HCT116 (cell line): ENCODE data around the gene MYBL2. TPM values are rescaled to one million over a fixed set of nuclear protein-coding genes. Genes with fewer than 3 reads are reported as not detected.

Experiments used
- ATAC-seq: fragments of 200-7000 bp; cut with Tn5 transposase; 2 replicates; pipeline ENCODE4 v1.9.1; 2020; ENCODE audit warnings: mild to moderate bottlenecking, moderate library complexity
- BruUV-seq: library from RNA; stranded (reverse); fragments of 400-500 nt; replicated peaks from 2 replicates; lab custom pipeline; 2021; lab: Mats Ljungman, UMichigan
- CTCF ChIA-PET: fragments of 300-600 bp; sonication (Branson Sonifier 250); formaldehyde crosslinking; loops from one replicate; lab custom pipeline; 2021; ENCODE audit warnings: antibody characterized with exemption; lab: Charles Lee
- POLR2A ChIA-PET: fragments of 300-600, 350-600 bp; sonication (Branson Sonifier 250); formaldehyde crosslinking; loops from one replicate; lab custom pipeline; 2021; ENCODE audit warnings: antibody characterized with exemption; lab: Charles Lee
- RAD21 ChIA-PET, 2 experiments: fragments of 300-600 bp; sonication (Branson Sonifier 250); formaldehyde crosslinking; loops; one replicate each; lab custom pipeline; 2023; ENCODE audit warnings: low total read pairs in 2 of 2; ENCODE audit not compliant: uncharacterized antibody in 2 of 2, unreplicated experiment in 2 of 2, low non-redundant PET in 1 of 2; lab: Charles Lee
- DNase-seq: peaks from one replicate; pipeline ENCODE4 v3.0.0-alpha.2; 2010; ENCODE audit warnings: low read depth, low spot score
- H2AFZ ChIP-seq: fragments of 200-600 bp; shearing (Covaris generic), sonication (generic); 2 replicates; pipeline ENCODE4 v1.6.1; 2017; ENCODE audit warnings: low read depth, mixed run types, mixed read lengths, antibody characterized with exemption, low read length; ENCODE audit not compliant: poor library complexity, severe bottlenecking
- H3K27ac ChIP-seq: 2 replicates; pipeline ENCODE4 v1.5.1; 2012; ENCODE audit warnings: low read depth, low read length
- H3K27me3 ChIP-seq: fragments of 200-600 bp; sonication (generic); 2 replicates; pipeline ENCODE4 v1.6.1; 2016; ENCODE audit warnings: mixed run types, low read length, mixed read lengths; ENCODE audit not compliant: insufficient read depth
- H3K36me3 ChIP-seq, 2 experiments: fragments of 200-500 bp in 1 of 2; fragments of 200-600 bp in 1 of 2; sonication (Bioruptor generic) in 1 of 2; sonication (generic) in 1 of 2; 2 replicates each; pipeline versions ENCODE4 v1.5.1 to v1.6.1; 2014 to 2016; ENCODE audit warnings: low read length in 2 of 2, inconsistent platforms in 1 of 2, mixed read lengths in 1 of 2, mixed run types in 1 of 2; ENCODE audit not compliant: insufficient read depth in 2 of 2, control insufficient read depth in 1 of 2
- H3K4me1 ChIP-seq, 2 experiments: fragments of 200-600 bp in 1 of 2; sonication (generic) in 1 of 2; 2 replicates each; pipeline versions ENCODE4 v1.5.1 to v1.6.1; 2012 to 2017; ENCODE audit warnings: low read length in 2 of 2, inconsistent platforms in 1 of 2, mild to moderate bottlenecking in 1 of 2, mixed read lengths in 1 of 2, mixed run types in 1 of 2, moderate library complexity in 1 of 2; ENCODE audit not compliant: insufficient read depth in 2 of 2, control insufficient read depth in 1 of 2
- H3K4me2 ChIP-seq: fragments of 200-600 bp; sonication (generic); 2 replicates; pipeline ENCODE4 v1.6.1; 2017; ENCODE audit warnings: mixed run types, low read length, mixed read lengths
- H3K4me3 ChIP-seq, 2 experiments: fragments of 200-600 bp in 1 of 2; sonication (generic) in 1 of 2; replicated peaks in 1 of 2; 2 replicates each; pipeline ENCODE4 v1.5.1; 2011 to 2016; ENCODE audit warnings: low read length in 2 of 2, control low read depth in 1 of 2, low read depth in 1 of 2, mild to moderate bottlenecking in 1 of 2, mixed read lengths in 1 of 2, mixed run types in 1 of 2
- H3K79me2 ChIP-seq: fragments of 200-600 bp; sonication (generic); 2 replicates; pipeline ENCODE4 v1.6.1; 2017; ENCODE audit warnings: mild to moderate bottlenecking, mixed run types, low read length, moderate library complexity, mixed read lengths; ENCODE audit not compliant: insufficient read depth
- H3K9ac ChIP-seq: fragments of 200-600 bp; sonication (generic); 2 replicates; pipeline ENCODE4 v1.6.1; 2016; ENCODE audit warnings: low read length, mixed read lengths
- H3K9me2 ChIP-seq: fragments of 200-600 bp; sonication (generic), shearing (Covaris generic); 2 replicates; pipeline ENCODE4 v1.6.1; 2017; ENCODE audit warnings: mixed run types, mild to moderate bottlenecking, moderate library complexity; ENCODE audit not compliant: insufficient read depth
- H3K9me3 ChIP-seq, 2 experiments: fragments of 200-500 bp in 1 of 2; fragments of 200-600 bp in 1 of 2; sonication (Bioruptor generic) in 1 of 2; sonication (generic) in 1 of 2; 2 replicates each; pipeline ENCODE4 v1.6.1; 2014 to 2017; ENCODE audit warnings: low read length in 2 of 2, mixed read lengths in 2 of 2, inconsistent platforms in 1 of 2, low read depth in 1 of 2, mild to moderate bottlenecking in 1 of 2, mixed run types in 1 of 2, moderate library complexity in 1 of 2; ENCODE audit not compliant: control insufficient read depth in 1 of 2, insufficient read depth in 1 of 2
- H4K20me1 ChIP-seq: fragments of 200-600 bp; sonication (generic), shearing (Covaris generic); 2 replicates; pipeline ENCODE4 v1.6.1; 2017; ENCODE audit warnings: mixed run types, mild to moderate bottlenecking, moderate library complexity; ENCODE audit not compliant: insufficient read depth
- ATF3 ChIP-seq: IDR thresholded peaks from 2 replicates; pipeline ENCODE4 v1.6.1; 2012
- CEBPB ChIP-seq: IDR thresholded peaks from 2 replicates; pipeline ENCODE4 v1.6.1; 2012; ENCODE audit warnings: low read depth
- CTCF ChIP-seq, 3 experiments: fragments of 200-600 bp in 1 of 3; sonication (generic) in 1 of 3; IDR thresholded peaks in 2 of 3; conservative IDR thresholded peaks in 1 of 3; 2 replicates each; pipeline ENCODE4 v1.5.1; 2012 to 2017; ENCODE audit warnings: low read depth in 2 of 3, low read length in 2 of 3, antibody characterized with exemption in 1 of 3, borderline replicate concordance in 1 of 3, control low read depth in 1 of 3, mild to moderate bottlenecking in 1 of 3, mixed read lengths in 1 of 3, mixed run types in 1 of 3, moderate library complexity in 1 of 3; ENCODE audit not compliant: insufficient read depth in 1 of 3
- EGR1 ChIP-seq: IDR thresholded peaks from 2 replicates; pipeline ENCODE4 v1.6.1; 2012; ENCODE audit warnings: low read depth
- ELF1 ChIP-seq: IDR thresholded peaks from 2 replicates; pipeline ENCODE4 v1.6.1; 2012; ENCODE audit warnings: low read depth, borderline replicate concordance
- EZH2phosphoT487 ChIP-seq: fragments of 200-600 bp; IDR thresholded peaks from 2 replicates; pipeline ENCODE4 v1.6.1; 2018; ENCODE audit warnings: antibody characterized with exemption, borderline replicate concordance
- FOSL1 ChIP-seq: IDR thresholded peaks from 2 replicates; pipeline ENCODE4 v1.6.1; 2012; ENCODE audit warnings: low read depth
- JUND ChIP-seq: IDR thresholded peaks from 2 replicates; pipeline ENCODE4 v1.6.1; 2012
- MAX ChIP-seq: IDR thresholded peaks from 2 replicates; pipeline ENCODE4 v1.6.1; 2012
- POLR2A ChIP-seq: IDR thresholded peaks from 2 replicates; pipeline ENCODE4 v1.7.0; 2011; ENCODE audit warnings: borderline replicate concordance; ENCODE audit not compliant: insufficient read depth, insufficient read length; ENCODE audit errors: extremely low read depth
- RAD21 ChIP-seq: IDR thresholded peaks from 2 replicates; pipeline ENCODE4 v1.6.1; 2012; ENCODE audit warnings: low read depth, mild to moderate bottlenecking
- REST ChIP-seq: IDR thresholded peaks from 2 replicates; pipeline ENCODE4 v1.6.1; 2012; ENCODE audit warnings: low read depth
- SIN3A ChIP-seq: IDR thresholded peaks from 2 replicates; pipeline ENCODE4 v1.6.1; 2012; ENCODE audit warnings: low read depth
- SP1 ChIP-seq: IDR thresholded peaks from 2 replicates; pipeline ENCODE4 v1.6.1; 2012; ENCODE audit warnings: low read depth
- SRF ChIP-seq: IDR thresholded peaks from 2 replicates; pipeline ENCODE4 v1.6.1; 2012; ENCODE audit warnings: low read depth
- TCF7L2 ChIP-seq: IDR thresholded peaks from 2 replicates; pipeline ENCODE4 v1.7.0; 2011; ENCODE audit warnings: borderline replicate concordance, inconsistent platforms; ENCODE audit not compliant: insufficient read depth, insufficient read length; ENCODE audit errors: extremely low read depth
- YY1 ChIP-seq: IDR thresholded peaks from 2 replicates; pipeline ENCODE4 v1.6.1; 2011; ENCODE audit warnings: low read length, low read depth, moderate library complexity, mild to moderate bottlenecking; ENCODE audit not compliant: insufficient replicate concordance; ENCODE audit errors: extremely low read depth
- ZBTB33 ChIP-seq: IDR thresholded peaks from 2 replicates; pipeline ENCODE4 v1.6.1; 2011; ENCODE audit warnings: mild to moderate bottlenecking, low read length, moderate library complexity; ENCODE audit not compliant: insufficient replicate concordance; ENCODE audit errors: extremely low read depth
- ZFX ChIP-seq: fragments of 450-650 bp; IDR thresholded peaks from 2 replicates; pipeline ENCODE4 v1.6.1; 2017
- ZNF274 ChIP-seq: fragments of 200-500 bp; sonication (Bioruptor generic); IDR thresholded peaks from 2 replicates; pipeline ENCODE4 v1.6.1; 2014; ENCODE audit warnings: mild to moderate bottlenecking, low read depth, low read length, inconsistent platforms
- intact Hi-C: fragments of 100-400 bp; cut with micrococcal nuclease; formaldehyde crosslinking; loops from 2 replicates; pipeline ENCODE4 v1.10.0; 2022
- total RNA-seq: library from RNA; stranded (reverse); gene quantifications from one replicate; pipeline ENCODE4 v1.2.1, GENCODE V29; 2021; ENCODE audit not compliant: unreplicated experiment

Gene MYBL2
- total RNA-seq, 1 experiment from 2014 or later, result 92.1 TPM

GRCh38 chr20:43700627-43701026, 33.7 kb downstream of the MYBL2 start:
- Histone ChIP-seq H3K9ac (no peak overlapping the region), H3K27me3 (no peaks in the 10 kb centered on the region), H3K4me2 (no peak overlapping the region), H4K20me1 (no peaks in the 10 kb centered on the region), H3K27ac (no peak overlapping the region), H3K36me3 (peaks cover 12 to 44% of the 10 kb centered on the region in 2 experiments), H3K9me2 (no peaks in the 10 kb centered on the region), H3K4me3 (no peak overlapping the region), H3K79me2 (peaks cover 19% of the 10 kb centered on the region; the same call in 1 of the 2 replicates), H2AFZ (no peak overlapping the region), H3K9me3 (no peaks in the 10 kb centered on the region), H3K4me1 (no peaks in the 10 kb centered on the region)
- intact Hi-C loops, result no loop called here
- ChIA-PET CTCF (interaction anchor here (1.7 kb wide), 1 partner anchor 9 kb away, joined by 5 read pairs; no protein-coding TSS in a partner anchor), POLR2A (no interaction called here), RAD21 (no interaction called here)
- ATAC-seq, result no peak
- DNase-seq, result no peak
- BruUV-seq, result no TSS peak
- no peak for TF ChIP-seq JUND
- TF ChIP-seq POLR2A, result no peak
- no peak for TF ChIP-seq CTCF (IDR thresholded peaks at IDR 0.05 in 2 of 3, conservative IDR thresholded peaks at IDR 0.05 in 1 of 3; ENCODE audit: borderline replicate concordance in 1 of 3, insufficient read depth in 1 of 3, low read depth in 2 of 3, low read length in 2 of 3)
- no peak for TF ChIP-seq FOSL1
- no peak for TF ChIP-seq ZNF274
- no peak for TF ChIP-seq SRF
- TF ChIP-seq EGR1, result no peak
- TF ChIP-seq MAX, result no peak
- TF ChIP-seq REST, result no peak
- no peak for TF ChIP-seq CEBPB
- no peak for TF ChIP-seq SIN3A
- no peak for TF ChIP-seq RAD21
- no peak for TF ChIP-seq ATF3
- TF ChIP-seq YY1, result no peak
- no peak for TF ChIP-seq ZFX
- no peak for TF ChIP-seq SP1
- TF ChIP-seq EZH2phosphoT487, result no peak
- TF ChIP-seq TCF7L2, result no peak
- TF ChIP-seq ZBTB33, result no peak
- TF ChIP-seq ELF1, result no peak
